ENCODE data around the gene EIF3I.

- TF ChIP-seq CTCF (conservative IDR thresholded peaks at IDR 0.05; ENCODE audit: low read length) (no peak), EZH2phosphoT487 (IDR thresholded peaks at IDR 0.05; ENCODE audit: borderline replicate concordance) (no peak)
Measured at GRCh38 chr1:32198237-32199042, 23.8 kb upstream of the EIF3I start.
